Stimulated activated CD4-positive, alpha-beta T cell treated with anti-CD3 and anti-CD28 coated beads, Interleukin-15, amount 100 ng/mL, for 48 hours (primary cell): ENCODE data around the gene SATB1.
"Not testable (repeated sequence)": the region's sequence is repeated elsewhere in the genome, so short reads cannot be mapped to it uniquely, and the experiment has no call there.

Experiments
- DNase-seq, 2 donors: peaks; one replicate each; pipeline ENCODE4 v3.0.0-alpha.2; 2020; ENCODE audit warnings: low read depth in 2 of 2

The SATB1 gene

GRCh38 chr3:18351823-18352744 lies 73.1 kb downstream of the SATB1 start:
- no peak for DNase-seq

DNA sequence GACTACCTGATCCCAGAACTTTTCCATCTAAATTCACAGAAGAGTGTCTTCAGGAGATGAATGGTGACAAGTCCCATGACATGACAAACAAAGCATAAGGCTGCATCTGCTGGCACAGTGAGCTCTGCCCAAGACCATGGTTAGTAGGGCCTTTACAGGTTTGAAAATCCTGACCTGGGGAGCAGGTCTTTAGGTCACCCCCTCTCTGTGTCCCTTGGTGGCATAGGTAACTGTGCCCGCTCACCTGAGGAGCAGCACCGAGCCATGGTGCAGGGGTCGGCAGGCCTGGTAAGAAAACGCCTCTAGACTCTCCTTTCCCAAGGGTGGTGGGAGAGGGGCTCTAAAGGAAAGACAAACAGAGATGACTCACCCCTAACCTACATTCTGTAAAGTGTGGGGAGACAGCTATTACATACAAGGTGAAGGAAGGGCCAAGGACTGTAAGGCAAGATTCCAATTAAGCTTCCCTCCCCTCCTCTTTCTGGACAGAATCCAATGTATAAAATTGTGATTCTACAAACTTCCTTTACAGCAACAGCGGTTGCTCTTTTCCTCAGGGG lies 74.0 kb downstream of the SATB1 start:
- DNase-seq, result no peak

DNA sequence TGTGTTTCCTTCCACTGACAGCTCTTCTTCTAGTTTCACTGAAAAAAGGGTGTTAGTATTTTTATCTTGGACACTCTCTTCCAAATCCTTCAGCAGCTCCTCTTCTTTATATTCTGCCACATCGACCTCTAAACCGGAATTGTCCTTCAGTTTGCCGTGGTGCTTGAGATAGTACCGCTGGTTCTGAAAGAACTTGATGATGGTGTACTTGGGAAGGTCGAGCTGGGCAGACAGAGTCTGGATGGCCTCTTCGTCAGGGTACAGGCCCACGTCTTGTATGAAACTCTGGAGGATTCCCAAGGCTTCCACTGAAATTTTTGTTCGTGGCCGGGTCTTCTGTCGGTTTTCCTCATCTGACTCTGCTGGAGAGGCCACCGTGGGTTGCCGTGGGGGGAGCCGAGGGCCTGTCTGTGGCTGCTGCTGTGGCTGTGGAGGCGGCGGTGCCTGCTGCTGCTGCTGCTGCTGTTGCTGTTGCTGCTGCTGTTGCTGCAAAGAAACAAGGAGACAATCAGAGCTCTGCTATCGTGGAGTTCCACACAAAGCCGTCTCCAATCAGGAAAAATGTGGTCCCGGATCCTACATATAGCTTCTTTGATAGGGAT lies 75.8 kb downstream of the SATB1 start:
- no peak for DNase-seq

GRCh38 chr3:18346097-18346496 lies 79.0 kb downstream of the SATB1 start:
- DNase-seq, result no peak

DNA sequence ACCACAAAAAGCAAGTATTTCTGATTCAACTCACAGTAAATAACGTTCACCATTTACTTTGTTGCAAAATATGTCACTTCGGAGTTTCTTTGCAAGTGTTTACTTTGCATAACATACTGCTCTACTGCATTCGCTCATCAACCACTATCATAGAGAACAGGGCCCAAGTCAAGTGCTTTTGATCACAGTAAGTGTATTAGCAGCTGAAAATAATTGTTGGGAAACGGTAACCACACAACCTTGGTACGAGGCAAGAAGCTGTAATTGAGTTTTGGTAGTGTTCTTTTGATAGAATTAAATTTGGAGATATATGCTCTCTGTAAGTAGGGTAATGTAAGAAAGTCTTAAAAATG lies 80.1 kb downstream of the SATB1 start:
- DNase-seq, result no peak

- DNase-seq, result no peak
Measured at GRCh38 chr3:18344306-18345014, 80.7 kb downstream of the SATB1 start.

DNA sequence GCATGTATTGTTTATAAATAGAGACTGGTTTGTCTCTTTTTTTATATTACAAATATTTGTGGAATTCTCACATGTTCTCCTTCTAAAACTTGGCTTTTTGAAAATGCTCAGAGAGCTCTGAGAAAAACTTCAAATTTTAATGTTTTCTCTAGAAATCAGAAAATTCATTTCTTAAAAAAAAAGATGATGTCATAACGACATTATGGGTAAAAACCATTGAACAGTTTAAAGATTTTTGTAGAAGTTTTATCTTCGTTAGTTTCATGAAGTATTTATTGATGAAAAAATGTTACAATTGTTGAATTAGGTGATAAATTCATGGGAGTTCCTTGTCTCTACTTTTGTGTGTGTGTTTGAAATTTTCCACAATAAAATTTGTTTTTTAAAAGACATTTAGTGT lies 81.3 kb downstream of the SATB1 start:
- no peak for DNase-seq

- DNase-seq, result no peak
Measured at GRCh38 chr3:18338827-18339514, 86.2 kb downstream of the SATB1 start.

DNA sequence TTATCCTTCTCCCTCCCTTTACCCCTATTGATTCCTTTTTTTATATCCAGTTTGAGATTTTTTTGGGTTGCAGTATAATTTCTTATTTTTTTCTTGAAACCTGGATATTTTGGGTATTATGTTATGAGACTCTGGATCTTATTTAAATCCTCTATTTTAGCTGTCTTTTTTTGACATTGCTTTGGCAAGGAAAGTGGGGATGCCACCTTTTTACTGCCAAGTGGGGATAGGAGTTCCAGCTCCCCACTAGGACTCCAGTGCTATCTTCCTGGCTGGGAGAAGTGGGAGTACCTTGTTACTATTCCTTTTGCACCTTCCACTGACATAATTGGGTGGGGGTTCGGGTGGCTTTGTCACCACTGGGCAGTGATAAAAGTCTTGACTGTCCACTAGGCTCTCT lies 87.9 kb downstream of the SATB1 start:
- DNase-seq, result no peak

GRCh38 chr3:18334837-18335601 lies 90.1 kb downstream of the SATB1 start:
- DNase-seq, result no peak

- DNase-seq, result not testable (repeated sequence)
Measured at GRCh38 chr3:18330772-18331441, 94.2 kb downstream of the SATB1 start.

DNA sequence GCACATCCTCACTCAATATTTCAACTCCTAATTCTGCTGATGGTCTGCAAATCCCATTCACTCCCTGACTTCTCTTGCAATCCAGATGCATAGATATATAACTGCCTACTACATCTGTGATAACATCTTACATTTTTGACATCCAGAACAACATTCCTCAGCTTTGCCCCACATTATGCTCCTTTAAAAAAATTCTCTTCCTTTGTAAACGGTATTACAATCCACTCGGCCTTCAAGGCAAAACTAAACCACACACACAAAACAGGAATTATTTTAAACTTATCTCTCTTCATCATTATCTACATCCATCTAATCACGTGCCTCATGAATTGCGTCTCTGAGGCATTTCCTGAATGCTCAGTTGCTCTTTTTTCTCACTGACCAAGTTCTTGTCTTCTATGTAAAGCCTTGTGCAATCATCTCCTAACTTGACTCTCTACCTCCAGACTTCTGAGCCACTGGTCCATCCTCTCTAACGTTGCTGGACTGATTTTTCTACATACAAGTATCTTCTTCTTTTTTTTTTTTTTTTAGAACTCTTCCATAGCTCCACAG lies 117.0 kb downstream of the SATB1 start:
- no peak for DNase-seq

GRCh38 chr3:18307529-18307928 lies 117.6 kb downstream of the SATB1 start:
- no peak for DNase-seq

DNA sequence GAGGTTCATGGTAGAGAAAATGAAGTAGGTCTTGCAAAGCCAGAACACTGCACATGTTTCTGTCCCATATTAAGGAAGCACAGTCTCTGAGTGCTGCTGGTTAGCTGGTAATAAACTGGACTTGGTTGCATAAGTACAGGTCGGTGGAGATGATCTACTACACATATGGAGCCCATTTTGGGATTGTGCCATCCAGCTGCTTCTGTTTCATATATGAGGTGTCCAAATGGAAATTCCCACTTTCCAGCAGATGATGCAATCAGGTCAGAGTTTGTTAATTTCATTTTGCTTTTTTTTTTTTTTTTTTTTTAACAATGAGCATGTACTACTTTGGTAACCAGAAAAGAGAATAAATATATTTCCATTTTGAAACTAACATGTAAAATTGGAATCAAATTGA lies 122.6 kb downstream of the SATB1 start:
- no peak for DNase-seq

- DNase-seq, result no peak
Measured at GRCh38 chr3:18301781-18302180, 123.4 kb downstream of the SATB1 start.

- DNase-seq, result no peak
Measured at GRCh38 chr3:18300916-18301315, 124.2 kb downstream of the SATB1 start.

- DNase-seq, result no peak
Measured at GRCh38 chr3:18297126-18297525, 128.0 kb downstream of the SATB1 start.
